CD4-positive, CD25-positive, alpha-beta regulatory T cell (primary cell): ENCODE results near the gene UBN1. TPM values are rescaled to one million over a fixed set of nuclear protein-coding genes. Genes with fewer than 3 reads are reported as not detected.

Experiments used
- ATAC-seq, 2 donors: fragments of 150-1000 bp; cut with Tn5 transposase; one replicate each; pipeline ENCODE4 v1.10.0; 2021; ENCODE audit warnings: low read depth in 2 of 2, moderate number of reproducible peaks in 2 of 2, moderate library complexity in 1 of 2
- DNase-seq, 3 donors: peaks; one replicate each; pipeline versions ENCODE4 v3.0.0 to v3.0.0-alpha.2; 2012 to 2022; ENCODE audit warnings: mixed read lengths in 1 of 3
- H3K27ac ChIP-seq: one replicate; pipeline ENCODE4 v1.7.0; 2013; ENCODE audit warnings: mild to moderate bottlenecking, low read length; ENCODE audit not compliant: insufficient read depth, poor library complexity, severe bottlenecking
- H3K27me3 ChIP-seq: one replicate; pipeline ENCODE4 v1.7.0; 2013; ENCODE audit warnings: low read length; ENCODE audit not compliant: control insufficient read depth, insufficient read depth
- H3K36me3 ChIP-seq: one replicate; pipeline ENCODE4 v1.7.0; 2013; ENCODE audit warnings: mild to moderate bottlenecking, low read length, moderate library complexity; ENCODE audit not compliant: control insufficient read depth, insufficient read depth
- H3K4me1 ChIP-seq: 2 replicates; pipeline ENCODE4 v1.7.0; 2013; ENCODE audit warnings: mild to moderate bottlenecking, low read length; ENCODE audit not compliant: insufficient read depth, control insufficient read depth, poor library complexity, severe bottlenecking
- H3K4me3 ChIP-seq: one replicate; pipeline ENCODE4 v1.7.0; 2013; ENCODE audit warnings: low read depth, mild to moderate bottlenecking, low read length, moderate library complexity
- H3K9me3 ChIP-seq, 2 experiments: 1 replicate in 1 of 2; 2 replicates in 1 of 2; pipeline ENCODE4 v1.7.0; 2013; ENCODE audit warnings: low read length in 2 of 2, mild to moderate bottlenecking in 1 of 2, moderate library complexity in 1 of 2; ENCODE audit not compliant: control insufficient read depth in 2 of 2
- H3K27ac Mint-ChIP-seq, 3 donors: one replicate each; pipeline ENCODE4 v1.8.0; 2020 to 2022; ENCODE audit warnings: mild to moderate bottlenecking in 3 of 3, mixed read lengths in 3 of 3, moderate library complexity in 2 of 3
- H3K27me3 Mint-ChIP-seq: one replicate; pipeline ENCODE4 v1.8.0; 2022; ENCODE audit warnings: mild to moderate bottlenecking, mixed read lengths
- H3K36me3 Mint-ChIP-seq: one replicate; pipeline ENCODE4 v1.8.0; 2020; ENCODE audit warnings: mixed read lengths
- H3K4me1 Mint-ChIP-seq, 4 donors: one replicate each; pipeline ENCODE4 v1.8.0; 2020 to 2022; ENCODE audit warnings: mixed read lengths in 4 of 4, mild to moderate bottlenecking in 1 of 4
- H3K4me3 Mint-ChIP-seq, 4 donors: one replicate each; pipeline ENCODE4 v1.8.0; 2020 to 2022; ENCODE audit warnings: mild to moderate bottlenecking in 4 of 4, mixed read lengths in 4 of 4, moderate library complexity in 3 of 4
- H3K9me3 Mint-ChIP-seq, 7 donors: one replicate each; pipeline ENCODE4 v1.8.0; 2020 to 2022; ENCODE audit warnings: mixed read lengths in 7 of 7, mild to moderate bottlenecking in 3 of 7, moderate library complexity in 2 of 7
- polyA plus RNA-seq, 4 donors: library from polyadenylated mRNA; unstranded; fragments of 300-500 nt; fragmentation: Illumina TruSeq; gene quantifications; one replicate each; pipeline ENCODE4 v1.2.3, GENCODE V29; 2021
- total RNA-seq: library from RNA; stranded (reverse); gene quantifications from one replicate; pipeline ENCODE4 v1.2.3, GENCODE V29; 2022

Gene UBN1
- total and polyA plus RNA-seq, 5 donors from 2014 or later, result 10.8 to 65.3 (median 11.4) TPM

DNA sequence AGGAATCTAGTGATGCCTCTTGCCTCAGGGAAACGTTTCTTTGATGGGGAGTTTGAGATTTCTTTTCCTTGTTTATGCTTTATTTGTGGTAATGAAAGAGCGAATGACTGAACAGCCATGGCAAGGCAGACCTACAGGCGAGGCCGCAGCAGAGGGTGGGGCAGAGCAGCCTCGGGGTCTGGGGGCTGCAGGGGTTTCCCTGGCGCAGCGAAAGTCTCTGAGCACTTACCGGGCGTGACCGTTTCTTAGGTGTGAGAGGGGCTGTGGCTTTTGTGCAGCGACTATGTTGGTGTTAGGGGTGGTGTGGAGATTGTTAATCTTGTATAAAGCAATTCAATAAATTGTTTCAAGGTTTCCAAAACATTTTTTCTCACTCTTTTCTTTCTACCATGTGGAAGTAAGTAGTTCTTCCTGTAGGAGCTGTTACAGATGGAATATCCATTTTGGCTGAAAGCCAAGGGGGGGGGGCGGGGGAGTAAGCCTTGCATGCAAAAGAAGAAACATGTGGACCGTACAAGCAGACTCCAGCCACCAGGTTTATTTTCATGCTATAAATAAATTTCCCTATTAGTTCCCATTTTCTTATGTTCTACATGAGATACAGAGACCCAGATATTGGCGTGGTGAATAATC lies 34.8 kb downstream of the UBN1 start:
- H3K27me3 ChIP-seq, result no peaks in the 10 kb centered on the region
- Mint-ChIP-seq H3K36me3 (peaks cover 46% of the 10 kb centered on the region), H3K4me3 (no peak overlapping the region), H3K27ac (no peak overlapping the region), H3K9me3 (no peaks in the 10 kb centered on the region), H3K27me3 (no peaks in the 10 kb centered on the region), H3K4me1 (peaks cover 0 to 2% (median 0%) of the 10 kb centered on the region in 4 donors)
- ATAC-seq, result no peak
- no peak overlapping the region for H3K27ac ChIP-seq
- H3K4me3 ChIP-seq, result no peak overlapping the region
- peaks cover 79% of the 10 kb centered on the region for H3K36me3 ChIP-seq
- no peak for DNase-seq
- H3K9me3 ChIP-seq, result no peaks in the 10 kb centered on the region
- no peaks in the 10 kb centered on the region for H3K4me1 ChIP-seq

DNA sequence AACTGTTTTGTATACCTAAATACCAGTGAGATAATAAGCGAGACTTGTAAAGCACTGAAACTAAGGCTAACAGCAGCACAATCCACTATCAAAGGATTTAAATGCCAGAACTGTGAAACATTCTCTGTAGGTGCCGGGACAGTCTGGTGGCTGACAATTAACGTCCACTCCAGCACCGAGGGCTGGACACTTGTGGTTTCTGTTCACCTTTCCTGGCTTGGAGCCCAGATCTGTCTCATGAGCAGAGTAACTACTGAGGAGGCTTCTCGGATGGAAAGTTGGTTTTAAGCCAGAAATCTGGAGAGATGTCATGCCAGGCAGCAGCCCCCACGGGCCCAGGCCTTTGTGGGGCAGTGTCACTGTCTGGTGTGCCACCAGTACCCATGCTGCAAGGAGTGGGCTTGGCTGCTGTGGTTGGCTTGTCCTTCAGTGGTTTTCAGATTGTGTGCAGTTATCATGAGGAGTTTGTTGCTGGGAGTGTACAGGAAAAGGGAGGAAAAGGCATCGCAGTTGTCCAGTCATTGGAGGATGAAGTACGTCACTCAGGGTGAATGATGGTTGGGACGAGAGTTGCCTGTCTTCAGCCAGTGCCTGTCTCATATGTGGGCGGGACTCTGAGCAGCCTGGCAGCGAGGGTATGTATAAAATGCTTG lies 35.5 kb downstream of the UBN1 start:
- Mint-ChIP-seq H3K4me1 (peaks cover 0 to 2% (median 0%) of the 10 kb centered on the region in 4 donors), H3K27ac (no peak overlapping the region), H3K4me3 (no peak overlapping the region), H3K9me3 (no peaks in the 10 kb centered on the region), H3K27me3 (no peaks in the 10 kb centered on the region), H3K36me3 (peaks cover 46% of the 10 kb centered on the region)
- H3K27ac ChIP-seq, result no peak overlapping the region
- H3K27me3 ChIP-seq, result no peaks in the 10 kb centered on the region
- no peak for DNase-seq
- no peaks in the 10 kb centered on the region for H3K9me3 ChIP-seq
- no peaks in the 10 kb centered on the region for H3K4me1 ChIP-seq
- no peak overlapping the region for H3K4me3 ChIP-seq
- no peak for ATAC-seq
- H3K36me3 ChIP-seq, result peaks cover 74% of the 10 kb centered on the region

DNA sequence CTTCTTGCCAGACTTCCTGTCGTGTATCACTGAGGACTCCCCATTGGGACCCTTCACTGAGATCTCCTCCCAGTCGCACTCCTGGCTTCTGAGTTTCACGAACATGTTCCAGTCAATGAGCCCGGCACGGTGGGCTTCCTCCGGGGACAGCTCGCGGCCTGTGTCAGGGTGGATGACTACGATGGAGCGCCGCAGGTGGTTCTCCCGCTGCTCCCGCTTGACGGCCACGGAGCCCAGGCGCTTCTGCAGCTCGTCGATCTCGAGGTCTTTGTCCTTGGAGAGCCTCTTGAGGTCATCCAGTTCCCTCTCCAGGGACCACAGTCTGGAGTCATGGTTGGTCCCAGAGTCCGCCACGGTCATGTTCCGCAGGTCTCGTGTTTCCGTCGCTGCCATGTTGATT lies 36.2 kb downstream of the UBN1 start:
- H3K36me3 ChIP-seq, result peaks cover 66% of the 10 kb centered on the region
- no peaks in the 10 kb centered on the region for H3K9me3 ChIP-seq
- H3K36me3 Mint-ChIP-seq, result peaks cover 46% of the 10 kb centered on the region
- no peaks in the 10 kb centered on the region for H3K9me3 Mint-ChIP-seq
- no peaks in the 10 kb centered on the region for H3K27me3 Mint-ChIP-seq
- ATAC-seq (no peak), DNase-seq (no peak)
- peaks cover 0 to 2% (median 0%) of the 10 kb centered on the region in 4 donors for H3K4me1 Mint-ChIP-seq
- H3K4me3 Mint-ChIP-seq, result no peak overlapping the region
- no peaks in the 10 kb centered on the region for H3K27me3 ChIP-seq
- no peak overlapping the region for H3K27ac Mint-ChIP-seq
- no peak overlapping the region for H3K4me3 ChIP-seq
- H3K4me1 ChIP-seq, result no peaks in the 10 kb centered on the region
- H3K27ac ChIP-seq, result no peak overlapping the region

DNA sequence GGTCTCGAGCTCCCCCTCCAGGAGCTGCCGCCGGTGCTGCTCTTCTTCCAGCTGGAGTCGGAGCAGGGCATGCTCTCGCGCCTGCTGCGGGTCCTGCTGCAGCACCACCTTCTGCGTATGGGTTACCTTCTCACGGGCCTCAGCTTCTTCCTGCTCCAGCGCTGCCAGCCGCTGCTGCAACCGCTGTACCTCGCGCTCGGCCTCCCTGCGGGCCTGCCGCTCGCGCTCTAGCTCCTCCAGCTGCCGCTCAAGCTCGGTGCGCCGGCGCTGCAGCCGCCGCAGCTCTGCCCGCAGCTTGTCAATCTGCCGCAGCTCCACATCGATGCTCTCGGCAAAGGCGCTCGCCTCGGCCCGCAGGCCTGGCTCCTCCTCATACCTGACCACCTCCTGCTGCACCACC lies 36.9 kb downstream of the UBN1 start:
- no peaks in the 10 kb centered on the region for H3K27me3 Mint-ChIP-seq
- no peak overlapping the region for H3K27ac Mint-ChIP-seq
- peaks cover 0 to 2% (median 0%) of the 10 kb centered on the region in 4 donors for H3K4me1 Mint-ChIP-seq
- ATAC-seq (no peak), DNase-seq (no peak)
- H3K36me3 ChIP-seq, result peaks cover 60% of the 10 kb centered on the region
- peaks cover 46% of the 10 kb centered on the region for H3K36me3 Mint-ChIP-seq
- H3K27ac ChIP-seq, result no peak overlapping the region
- H3K4me1 ChIP-seq, result no peaks in the 10 kb centered on the region
- no peak overlapping the region for H3K4me3 ChIP-seq
- no peaks in the 10 kb centered on the region for H3K9me3 Mint-ChIP-seq
- H3K27me3 ChIP-seq, result no peaks in the 10 kb centered on the region
- H3K9me3 ChIP-seq, result no peaks in the 10 kb centered on the region
- no peak overlapping the region for H3K4me3 Mint-ChIP-seq

DNA sequence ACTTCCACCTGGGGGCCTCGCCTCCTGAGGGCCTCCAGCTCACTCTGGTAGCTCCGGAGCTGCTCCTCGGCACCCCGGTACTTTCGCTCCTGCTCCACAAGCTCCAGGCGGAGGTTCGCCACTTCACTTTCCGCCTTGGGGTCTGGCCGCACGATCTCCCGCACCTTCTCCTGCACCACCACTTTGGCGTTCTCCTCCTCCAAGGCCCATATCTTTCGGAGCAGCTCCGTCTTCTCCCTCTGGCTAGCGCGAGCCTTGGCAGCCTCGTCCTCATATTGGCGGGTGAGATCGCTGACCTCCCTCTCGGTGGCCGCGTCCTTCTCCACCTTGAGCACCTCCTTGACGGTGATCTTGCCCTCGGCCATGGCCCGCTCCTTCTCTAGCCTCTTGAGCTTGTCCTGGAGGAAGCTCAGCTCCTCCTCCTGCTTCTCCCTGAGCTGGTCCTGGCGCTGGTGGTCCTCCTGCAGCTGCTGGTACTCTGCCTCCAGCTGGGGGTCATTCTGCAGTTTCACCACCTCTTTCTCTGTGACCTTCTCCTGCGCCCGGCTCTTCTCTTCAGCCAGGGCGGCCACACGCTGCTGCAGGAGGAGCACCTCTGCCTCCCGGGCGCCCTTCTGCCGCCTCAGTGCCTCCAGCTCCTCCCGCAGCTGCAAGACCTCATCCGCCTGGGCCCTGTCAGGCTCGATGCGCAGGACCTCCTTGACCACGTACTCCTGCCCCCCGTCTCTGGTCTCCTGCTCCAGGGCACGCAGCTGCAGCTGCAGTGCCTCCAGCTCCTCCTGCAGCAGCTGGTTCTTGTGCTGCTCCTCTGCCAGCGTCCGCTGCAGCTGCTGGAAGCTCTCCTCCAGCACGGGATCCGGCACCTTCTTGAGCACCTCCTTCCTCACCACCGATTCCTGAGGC lies 37.9 kb downstream of the UBN1 start:
- Histone ChIP-seq H3K4me3 (no peak overlapping the region), H3K4me1 (no peaks in the 10 kb centered on the region), H3K27ac (no peak overlapping the region), H3K9me3 (no peaks in the 10 kb centered on the region), H3K36me3 (peaks cover 50% of the 10 kb centered on the region), H3K27me3 (no peaks in the 10 kb centered on the region)
- H3K36me3 Mint-ChIP-seq, result peaks cover 46% of the 10 kb centered on the region
- ATAC-seq, result no peak
- H3K4me1 Mint-ChIP-seq, result peaks cover 0 to 2% (median 0%) of the 10 kb centered on the region in 4 donors
- no peak for DNase-seq
- H3K4me3 Mint-ChIP-seq, result no peak overlapping the region
- H3K27ac Mint-ChIP-seq, result peak overlapping the region in 1 of 3 donors; percentile 55
- no peaks in the 10 kb centered on the region for H3K27me3 Mint-ChIP-seq
- no peaks in the 10 kb centered on the region for H3K9me3 Mint-ChIP-seq

DNA sequence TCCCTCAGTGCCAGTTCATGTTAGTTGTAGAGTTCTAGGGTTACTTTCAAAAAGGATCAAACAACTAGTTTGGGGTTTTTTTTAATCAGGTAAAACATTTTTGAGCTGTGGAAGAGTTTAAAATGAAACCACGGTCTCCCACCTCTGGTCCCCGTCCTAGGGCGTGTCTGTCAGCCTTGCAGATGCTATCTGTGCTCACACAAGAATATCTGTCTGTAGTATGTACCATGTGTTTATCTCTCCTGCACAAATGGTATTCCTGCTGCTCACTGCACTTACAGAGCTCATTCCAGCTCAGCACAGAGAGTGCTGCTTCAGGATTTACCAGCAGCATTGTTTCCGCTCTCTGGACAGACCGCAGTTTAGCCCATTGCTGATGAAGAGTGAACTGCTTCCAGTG lies 38.9 kb downstream of the UBN1 start:
- DNase-seq, result no peak
- ATAC-seq, result no peak
- no peak overlapping the region for H3K4me3 ChIP-seq
- H3K27me3 Mint-ChIP-seq, result no peaks in the 10 kb centered on the region
- no peaks in the 10 kb centered on the region for H3K9me3 Mint-ChIP-seq
- H3K4me3 Mint-ChIP-seq, result no peak overlapping the region
- peaks cover 39% of the 10 kb centered on the region for H3K36me3 Mint-ChIP-seq
- no peak overlapping the region for H3K27ac ChIP-seq
- peaks cover 40% of the 10 kb centered on the region for H3K36me3 ChIP-seq
- no peaks in the 10 kb centered on the region for H3K9me3 ChIP-seq
- peaks cover 0 to 2% (median 0%) of the 10 kb centered on the region in 4 donors for H3K4me1 Mint-ChIP-seq
- H3K4me1 ChIP-seq, result no peaks in the 10 kb centered on the region
- H3K27me3 ChIP-seq, result no peaks in the 10 kb centered on the region
- H3K27ac Mint-ChIP-seq, result peak overlapping the region in 1 of 3 donors; percentile 13

DNA sequence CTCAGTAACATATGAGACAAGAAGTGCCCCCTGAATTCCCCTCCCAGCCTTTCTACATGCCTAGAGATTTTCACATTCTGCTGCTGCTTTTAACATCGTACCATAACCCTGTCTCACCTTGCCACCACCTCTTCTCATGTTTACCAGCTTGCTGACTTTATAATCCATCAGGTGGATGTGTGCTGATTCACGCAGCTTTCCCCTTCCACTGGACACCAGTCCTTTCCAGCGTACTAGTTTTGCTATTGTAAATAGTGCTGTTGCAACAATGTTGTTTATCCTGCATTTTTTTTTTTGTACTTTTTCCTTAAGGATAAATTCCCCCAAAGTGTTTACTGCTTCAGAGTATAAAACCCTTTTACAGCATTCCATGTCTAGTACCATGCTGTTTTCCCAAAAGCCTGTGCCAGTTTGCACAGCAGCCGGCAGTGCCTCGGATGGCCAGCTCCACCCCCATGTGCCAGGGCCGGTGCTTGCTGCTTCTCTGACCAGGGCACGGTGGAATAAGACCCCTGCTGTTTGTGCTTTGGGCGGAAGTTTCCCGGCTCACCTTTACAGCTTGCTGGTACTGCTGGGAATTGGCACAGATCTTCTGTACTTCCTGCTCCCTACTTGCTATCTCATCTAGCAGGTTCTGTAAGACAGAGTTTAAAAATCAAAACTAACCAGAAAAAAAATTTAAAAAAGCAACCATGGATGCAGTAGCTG lies 41.3 kb downstream of the UBN1 start:
- H3K9me3 Mint-ChIP-seq, result no peaks in the 10 kb centered on the region
- H3K36me3 Mint-ChIP-seq, result peaks cover 20% of the 10 kb centered on the region
- DNase-seq, result no peak
- no peaks in the 10 kb centered on the region for H3K27me3 ChIP-seq
- ATAC-seq, result no peak
- peaks cover 0 to 2% (median 0%) of the 10 kb centered on the region in 4 donors for H3K4me1 Mint-ChIP-seq
- H3K9me3 ChIP-seq, result no peaks in the 10 kb centered on the region
- no peaks in the 10 kb centered on the region for H3K27me3 Mint-ChIP-seq
- H3K27ac ChIP-seq, result no peak overlapping the region
- H3K4me3 Mint-ChIP-seq, result no peak overlapping the region
- H3K4me3 ChIP-seq, result no peak overlapping the region
- H3K4me1 ChIP-seq, result no peaks in the 10 kb centered on the region
- peaks cover 16% of the 10 kb centered on the region for H3K36me3 ChIP-seq
- peak overlapping the region in 2 of 3 donors; percentile 33 to 67 for H3K27ac Mint-ChIP-seq
